Measurements from ENCODE around the gene ZNF366. TPM values are rescaled to one million over a fixed set of nuclear protein-coding genes. Genes with fewer than 3 reads are reported as not detected.

ZNF366 gene
- total RNA-seq, 2 experiments from 2014 or later: not detected

DNA sequence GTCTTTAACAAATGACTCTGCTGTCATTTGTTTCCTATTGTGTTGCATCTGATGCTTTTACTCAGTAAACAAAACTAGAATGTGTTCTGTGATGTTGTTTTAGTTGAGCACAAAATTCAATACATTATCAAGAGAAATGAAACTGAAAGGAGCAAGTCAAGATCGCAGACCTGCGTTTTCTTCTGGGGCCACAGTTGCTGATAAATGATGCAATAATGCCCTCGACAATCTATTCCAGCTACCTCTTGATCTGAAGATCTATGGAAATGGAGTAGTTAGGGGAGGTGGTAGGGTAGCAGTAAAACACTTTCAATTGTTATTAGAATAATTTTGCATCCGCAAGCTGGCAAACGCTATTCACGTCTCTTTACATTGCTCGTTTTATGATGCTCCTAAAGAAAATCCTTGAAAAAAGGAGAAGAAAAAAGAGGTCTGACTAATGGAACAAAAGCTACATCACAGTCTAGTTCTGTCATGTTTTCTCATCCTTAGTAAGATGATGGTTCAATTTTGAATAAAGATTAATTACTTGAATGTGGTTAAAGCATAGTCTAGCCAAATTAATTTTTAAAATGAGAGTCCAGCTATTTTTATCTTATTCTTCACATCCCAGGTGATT, 1.6 kb downstream of the ZNF366 start:
- no peak overlapping the region for H3K4me2 ChIP-seq (ENCODE audit: low read length)
- H2AFZ ChIP-seq (ENCODE audit: low read length): no peak overlapping the region
- no peaks in the 10 kb centered on the region for H3K9me2 ChIP-seq (ENCODE audit: insufficient read depth, low read length)
- ChIA-PET POLR2A (interaction anchor here (0.8 to 1.1 kb wide), 2 partner anchors 186 to 606 kb away, joined by 3 read pairs; no protein-coding TSS in a partner anchor), CTCF (ENCODE audit: unreplicated experiment) (no interaction called here)
- no TSS peak for BruUV-seq (replicated peaks)
- H3K27ac ChIP-seq (ENCODE audit: low read depth, low read length, poor library complexity, severe bottlenecking): no peak overlapping the region
- intact Hi-C loops (cut with micrococcal nuclease; ENCODE audit: unreplicated experiment): no loop called here
- no peak for TF ChIP-seq CTCF (conservative IDR thresholded peaks at IDR 0.05; ENCODE audit: low read length)
- no peak for TF ChIP-seq EZH2phosphoT487 (IDR thresholded peaks at IDR 0.05; ENCODE audit: borderline replicate concordance, low read depth, low read length)
- H4K20me1 ChIP-seq (ENCODE audit: insufficient read depth, low read length): no peaks in the 10 kb centered on the region
- H3K4me3 ChIP-seq (ENCODE audit: low read depth, low read length, poor library complexity, severe bottlenecking): no peak overlapping the region
- no peaks in the 10 kb centered on the region for H3K9me3 ChIP-seq (ENCODE audit: low read length)
- H3K36me3 ChIP-seq (ENCODE audit: insufficient read depth, low read length): no peaks in the 10 kb centered on the region
- no peaks in the 10 kb centered on the region for H3K79me2 ChIP-seq (ENCODE audit: insufficient read depth, low read depth, low read length)
- H3K4me1 ChIP-seq (ENCODE audit: insufficient read depth, low read length, poor library complexity, severe bottlenecking): no peaks in the 10 kb centered on the region
- DNase-seq (ENCODE audit: low spot score): no peak

GRCh38 chr5:72505016-72505415, 2.2 kb downstream of the ZNF366 start:
- H3K4me3 ChIP-seq (ENCODE audit: low read depth, low read length, poor library complexity, severe bottlenecking): no peak overlapping the region
- CTCF ChIA-PET (ENCODE audit: unreplicated experiment): no interaction called here
- no TSS peak for BruUV-seq (replicated peaks)

More at GRCh38 chr5:72505016-72505415, 2.2 kb downstream of the ZNF366 start:
- H4K20me1 ChIP-seq (ENCODE audit: insufficient read depth, low read length): no peaks in the 10 kb centered on the region
- no peak overlapping the region for H2AFZ ChIP-seq (ENCODE audit: low read length)
- no peaks in the 10 kb centered on the region for H3K79me2 ChIP-seq (ENCODE audit: insufficient read depth, low read depth, low read length)
- intact Hi-C loops (cut with micrococcal nuclease; ENCODE audit: unreplicated experiment): no loop called here
- DNase-seq (ENCODE audit: low spot score): no peak
- no peaks in the 10 kb centered on the region for H3K9me3 ChIP-seq (ENCODE audit: low read length)
- no peak overlapping the region for H3K27ac ChIP-seq (ENCODE audit: low read depth, low read length, poor library complexity, severe bottlenecking)
- TF ChIP-seq EZH2phosphoT487 (IDR thresholded peaks at IDR 0.05; ENCODE audit: borderline replicate concordance, low read depth, low read length): no peak
- TF ChIP-seq CTCF (conservative IDR thresholded peaks at IDR 0.05; ENCODE audit: low read length): no peak
- no peaks in the 10 kb centered on the region for H3K36me3 ChIP-seq (ENCODE audit: insufficient read depth, low read length)
- H3K9me2 ChIP-seq (ENCODE audit: insufficient read depth, low read length): no peaks in the 10 kb centered on the region
- H3K4me2 ChIP-seq (ENCODE audit: low read length): no peak overlapping the region
- POLR2A ChIA-PET: interaction anchor here (1.1 kb wide), 1 partner anchor 187 kb away, joined by 3 read pairs; no protein-coding TSS in a partner anchor
- no peaks in the 10 kb centered on the region for H3K4me1 ChIP-seq (ENCODE audit: insufficient read depth, low read length, poor library complexity, severe bottlenecking)
